Nephron progenitor cell (in vitro differentiated cells): ENCODE data around the gene ERMARD.

ENCODE experiments used
- DNase-seq: peaks from one replicate; pipeline ENCODE4 v3.0.0; 2021
- H3K27ac Mint-ChIP-seq: 2 replicates; pipeline ENCODE4 v1.8.0; 2021; ENCODE audit warnings: mild to moderate bottlenecking, moderate library complexity, mixed read lengths
- H3K27me3 Mint-ChIP-seq: 2 replicates; pipeline ENCODE4 v1.8.0; 2021; ENCODE audit warnings: mild to moderate bottlenecking, low read depth, mixed read lengths; ENCODE audit not compliant: poor library complexity
- H3K36me3 Mint-ChIP-seq: 2 replicates; pipeline ENCODE4 v1.8.0; 2021; ENCODE audit warnings: low read depth, mixed read lengths
- H3K4me1 Mint-ChIP-seq: 2 replicates; pipeline ENCODE4 v1.8.0; 2021; ENCODE audit warnings: mixed read lengths
- H3K4me3 Mint-ChIP-seq: 2 replicates; pipeline ENCODE4 v1.8.0; 2021; ENCODE audit warnings: mild to moderate bottlenecking, moderate library complexity, mixed read lengths
- H3K9me3 Mint-ChIP-seq: 2 replicates; pipeline ENCODE4 v1.8.0; 2021; ENCODE audit warnings: mild to moderate bottlenecking, moderate library complexity, mixed read lengths
- TF ChIP-seq, protein P1 (sequence below): fragments of 200-600 bp; sonication (generic); IDR thresholded peaks from 2 replicates; pipeline ENCODE4 v1.5.0; 2021; ENCODE audit warnings: antibody characterized with exemption

ERMARD gene

DNA sequence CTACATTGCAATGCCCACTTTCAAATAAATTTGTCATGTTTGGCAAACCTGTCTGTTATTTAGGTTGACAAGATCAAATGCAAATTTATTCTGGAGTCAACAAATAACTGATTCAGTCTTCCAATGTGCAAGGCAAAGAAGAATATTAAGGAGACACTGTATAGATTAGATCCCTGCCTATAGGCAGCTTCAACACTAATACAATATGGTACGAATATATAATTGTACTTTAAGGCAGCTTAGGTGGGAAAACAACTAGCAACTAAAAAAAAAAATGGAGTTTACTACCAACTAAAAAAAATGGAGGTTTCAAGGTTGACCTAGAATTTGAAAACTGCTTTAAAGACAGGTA, 25.4 kb upstream of the ERMARD start:
- Mint-ChIP-seq H3K36me3 (peaks cover 5% of the 10 kb centered on the region), H3K27ac (peak overlapping the region; percentile 93), H3K4me1 (peaks cover 54% of the 10 kb centered on the region), H3K9me3 (no peaks in the 10 kb centered on the region), H3K4me3 (peak overlapping the region; percentile 81), H3K27me3 (peaks cover 3% of the 10 kb centered on the region)
- no peak for DNase-seq
- TF ChIP-seq, protein P1, sequence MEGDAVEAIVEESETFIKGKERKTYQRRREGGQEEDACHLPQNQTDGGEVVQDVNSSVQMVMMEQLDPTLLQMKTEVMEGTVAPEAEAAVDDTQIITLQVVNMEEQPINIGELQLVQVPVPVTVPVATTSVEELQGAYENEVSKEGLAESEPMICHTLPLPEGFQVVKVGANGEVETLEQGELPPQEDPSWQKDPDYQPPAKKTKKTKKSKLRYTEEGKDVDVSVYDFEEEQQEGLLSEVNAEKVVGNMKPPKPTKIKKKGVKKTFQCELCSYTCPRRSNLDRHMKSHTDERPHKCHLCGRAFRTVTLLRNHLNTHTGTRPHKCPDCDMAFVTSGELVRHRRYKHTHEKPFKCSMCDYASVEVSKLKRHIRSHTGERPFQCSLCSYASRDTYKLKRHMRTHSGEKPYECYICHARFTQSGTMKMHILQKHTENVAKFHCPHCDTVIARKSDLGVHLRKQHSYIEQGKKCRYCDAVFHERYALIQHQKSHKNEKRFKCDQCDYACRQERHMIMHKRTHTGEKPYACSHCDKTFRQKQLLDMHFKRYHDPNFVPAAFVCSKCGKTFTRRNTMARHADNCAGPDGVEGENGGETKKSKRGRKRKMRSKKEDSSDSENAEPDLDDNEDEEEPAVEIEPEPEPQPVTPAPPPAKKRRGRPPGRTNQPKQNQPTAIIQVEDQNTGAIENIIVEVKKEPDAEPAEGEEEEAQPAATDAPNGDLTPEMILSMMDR = no peak

DNA sequence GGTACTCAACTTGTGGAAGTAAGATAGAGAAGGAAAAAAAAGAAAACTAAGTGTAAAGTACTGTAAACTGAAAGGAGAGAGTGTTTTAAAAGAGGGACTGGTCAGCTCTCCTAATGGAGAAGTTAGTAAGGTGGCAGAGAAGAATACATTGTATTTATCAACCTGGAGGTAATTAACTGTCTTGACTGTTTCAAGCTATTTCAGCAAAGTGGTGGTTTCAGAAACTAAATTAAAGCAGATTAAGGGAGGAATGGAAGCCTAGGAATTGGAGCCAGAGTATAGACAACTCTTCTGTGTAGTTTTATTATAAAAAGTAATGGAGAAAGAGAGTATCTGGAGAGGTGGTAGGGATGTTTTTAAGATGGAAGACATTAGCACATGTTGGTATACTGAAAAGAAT, 24.5 kb upstream of the ERMARD start:
- Mint-ChIP-seq H3K27me3 (peaks cover 3% of the 10 kb centered on the region), H3K9me3 (no peaks in the 10 kb centered on the region), H3K4me1 (peaks cover 45% of the 10 kb centered on the region), H3K27ac (no peak overlapping the region), H3K36me3 (peaks cover 5% of the 10 kb centered on the region), H3K4me3 (peak overlapping the region; percentile 34)
- no peak for DNase-seq
- TF ChIP-seq, protein P1 = no peak

DNA sequence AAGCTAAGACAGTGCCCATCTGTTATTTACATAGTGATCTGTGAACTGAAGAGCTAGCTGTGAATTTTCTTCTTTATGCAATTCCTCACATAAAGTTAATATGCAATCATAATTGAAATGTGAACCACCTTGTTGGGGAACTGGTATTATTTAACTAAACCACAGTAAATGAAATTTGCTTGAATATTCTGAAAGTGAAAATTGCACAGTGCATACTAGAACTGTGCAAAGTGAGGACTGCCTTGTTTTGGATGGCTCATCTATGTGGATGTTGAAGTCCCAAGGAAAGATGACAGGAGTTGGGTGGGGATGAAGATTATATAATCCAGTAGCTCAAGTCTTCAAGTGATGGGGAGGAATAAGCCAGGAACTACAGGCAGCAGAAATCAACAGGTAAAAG, 21.5 kb upstream of the ERMARD start:
- Mint-ChIP-seq H3K36me3 (peaks cover 5% of the 10 kb centered on the region), H3K4me3 (no peak overlapping the region), H3K9me3 (peaks cover 24% of the 10 kb centered on the region), H3K27me3 (peaks cover 6% of the 10 kb centered on the region), H3K4me1 (peaks cover 31% of the 10 kb centered on the region), H3K27ac (no peak overlapping the region)
- DNase-seq = no peak
- TF ChIP-seq, protein P1 = no peak

DNA sequence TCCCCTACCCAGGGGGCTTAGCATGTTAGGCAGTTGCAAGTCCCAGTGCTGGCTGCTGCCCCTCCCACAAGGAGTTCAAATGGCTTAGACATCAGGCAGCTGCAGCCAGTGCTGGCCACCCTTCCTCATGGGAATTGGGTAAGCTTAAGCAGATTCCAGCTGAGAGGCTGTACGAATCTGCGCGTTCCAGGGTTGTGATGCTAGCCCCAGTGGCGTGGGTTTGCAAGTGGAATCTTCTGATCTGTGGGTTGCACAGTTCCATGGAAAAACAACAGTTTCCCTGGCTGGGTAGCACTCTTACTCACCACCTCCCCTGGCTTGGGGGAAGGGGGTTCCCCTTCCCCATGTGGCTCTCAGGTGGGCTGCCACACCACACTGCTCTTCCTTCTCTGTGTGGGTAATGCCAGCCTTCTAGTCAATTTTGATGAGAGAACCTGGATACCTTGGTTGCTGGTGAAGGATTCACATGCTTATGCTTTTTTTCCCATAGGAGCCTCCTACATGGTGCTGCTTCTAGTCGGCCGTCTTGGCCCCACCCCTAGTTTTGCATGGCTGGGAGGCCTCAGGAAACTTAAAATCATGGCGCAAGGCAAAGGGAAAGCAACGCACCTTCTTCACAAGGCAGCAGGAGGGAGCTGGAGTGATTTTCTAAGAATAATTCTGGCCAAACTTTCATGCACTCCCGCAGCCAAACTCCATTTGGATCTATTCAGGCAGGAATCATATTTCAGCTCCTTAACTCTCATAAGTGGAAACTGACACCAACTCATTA, 13.0 kb upstream of the ERMARD start:
- H3K4me3 Mint-ChIP-seq = no peak overlapping the region
- TF ChIP-seq, protein P1 = no peak
- peaks cover 24% of the 10 kb centered on the region for H3K9me3 Mint-ChIP-seq
- peaks cover 18% of the 10 kb centered on the region for H3K27me3 Mint-ChIP-seq
- no peak overlapping the region for H3K27ac Mint-ChIP-seq
- DNase-seq = peak; percentile 3
- no peaks in the 10 kb centered on the region for H3K36me3 Mint-ChIP-seq
- H3K4me1 Mint-ChIP-seq = peaks cover 10% of the 10 kb centered on the region

DNA sequence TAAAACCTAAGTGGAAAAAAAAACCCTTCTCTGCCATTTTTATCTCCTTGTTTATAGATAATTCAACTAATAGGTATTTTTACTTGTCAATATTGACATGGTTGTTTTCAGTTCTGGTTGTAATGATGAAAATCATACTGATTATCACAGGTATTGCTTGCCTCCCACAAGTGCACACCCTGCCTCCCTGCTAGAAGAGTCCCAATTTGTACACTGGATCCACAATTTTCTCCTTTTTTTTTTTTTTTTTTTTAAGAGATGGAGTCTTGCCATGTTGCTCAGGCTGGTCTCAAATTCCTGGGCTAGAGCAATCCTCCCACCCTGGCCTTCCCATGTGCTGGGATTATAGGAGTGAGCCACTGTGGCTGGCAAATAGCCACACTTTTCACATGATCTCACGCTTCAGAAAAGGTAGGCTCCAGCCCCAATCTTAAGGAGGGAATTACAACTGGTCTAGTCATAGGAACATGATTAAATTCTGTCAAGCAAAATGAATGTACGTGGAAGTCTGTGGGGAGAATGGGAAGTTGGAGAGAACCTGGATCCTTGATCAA, 12.4 kb upstream of the ERMARD start:
- TF ChIP-seq, protein P1 = no peak
- peaks cover 19% of the 10 kb centered on the region for H3K9me3 Mint-ChIP-seq
- H3K4me3 Mint-ChIP-seq = no peak overlapping the region

DNA sequence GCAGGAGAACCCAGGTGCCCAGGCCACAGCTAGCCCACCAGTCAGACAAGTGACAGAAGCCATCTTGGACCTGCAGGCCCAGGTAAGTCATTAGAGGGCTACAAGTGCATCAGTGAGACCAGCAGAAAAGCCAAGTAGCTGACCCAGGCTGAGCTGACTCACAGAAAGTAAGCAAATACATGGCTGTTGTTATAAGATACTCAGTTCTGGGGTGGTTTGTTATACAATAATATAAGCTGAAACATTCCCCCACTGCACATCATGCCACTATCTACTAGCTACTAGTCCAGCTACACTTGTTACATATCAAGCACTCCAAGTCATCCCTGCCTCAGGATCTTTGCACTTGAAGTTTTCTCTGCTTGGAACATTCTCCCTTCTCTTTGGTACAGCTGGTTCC, 10.1 kb upstream of the ERMARD start:
- TF ChIP-seq, protein P1 = no peak
- Mint-ChIP-seq H3K27me3 (peaks cover 6% of the 10 kb centered on the region), H3K27ac (no peak overlapping the region), H3K36me3 (peaks cover 4% of the 10 kb centered on the region), H3K9me3 (peaks cover 18% of the 10 kb centered on the region), H3K4me1 (peaks cover 10% of the 10 kb centered on the region), H3K4me3 (no peak overlapping the region)
- no peak for DNase-seq

More for the DNA sequence above, 12.4 kb upstream of the ERMARD start:
- H3K36me3 Mint-ChIP-seq = no peaks in the 10 kb centered on the region
- peaks cover 10% of the 10 kb centered on the region for H3K4me1 Mint-ChIP-seq
- H3K27me3 Mint-ChIP-seq = peaks cover 18% of the 10 kb centered on the region
- H3K27ac Mint-ChIP-seq = no peak overlapping the region
- no peak for DNase-seq
